K562 (cell line): ENCODE data around the gene ADAMTS2.

Source experiments
- RAD21 ChIP-seq, 2 experiments: fragments of 250-450 bp in 1 of 2; fragments of 450-650 bp in 1 of 2; sonication (Bioruptor Pico) in 1 of 2; formaldehyde crosslinking in 1 of 2; IDR thresholded peaks in 1 of 2; conservative IDR thresholded peaks in 1 of 2; 2 replicates each; pipeline versions ENCODE4 v1.4.0 to v1.8.0; 2020 to 2022; ENCODE audit warnings: mild to moderate bottlenecking in 2 of 2, moderate library complexity in 1 of 2
- SP2 ChIP-seq: IDR thresholded peaks from 2 replicates; pipeline ENCODE4 v1.6.1; 2011; ENCODE audit warnings: mild to moderate bottlenecking, low read depth, low read length, moderate library complexity; ENCODE audit not compliant: poor library complexity, severe bottlenecking; ENCODE audit errors: extremely low read depth
- TEAD4 ChIP-seq, 2 experiments: sonication (generic) in 1 of 2; formaldehyde crosslinking in 1 of 2; IDR thresholded peaks; 2 replicates each; pipeline versions ENCODE4 v1.6.1 to v1.8.0; 2012 to 2022; ENCODE audit warnings: borderline replicate concordance in 1 of 2, inconsistent platforms in 1 of 2, low read length in 1 of 2, mild to moderate bottlenecking in 1 of 2, missing genetic modification reagents in 1 of 2
- ZFP30 ChIP-seq: fragments of 250-450 bp; sonication (Bioruptor Pico); IDR thresholded peaks from 2 replicates; pipeline ENCODE4 v1.8.0; 2022; ENCODE audit warnings: moderate library complexity, mild to moderate bottlenecking, inconsistent platforms, borderline replicate concordance
- TF ChIP-seq, protein P1 (sequence below), 2 experiments: IDR thresholded peaks; 2 replicates each; pipeline ENCODE4 v1.6.1; 2012; ENCODE audit warnings: improper control_type of control experiment in 2 of 2, low read depth in 2 of 2, low read length in 2 of 2, borderline replicate concordance in 1 of 2
- TF ChIP-seq, protein P2 (sequence below): sonication (generic); formaldehyde crosslinking; IDR thresholded peaks from 2 replicates; pipeline ENCODE4 v1.8.1; 2023; ENCODE audit warnings: mild to moderate bottlenecking, missing genetic modification reagents

DNA sequence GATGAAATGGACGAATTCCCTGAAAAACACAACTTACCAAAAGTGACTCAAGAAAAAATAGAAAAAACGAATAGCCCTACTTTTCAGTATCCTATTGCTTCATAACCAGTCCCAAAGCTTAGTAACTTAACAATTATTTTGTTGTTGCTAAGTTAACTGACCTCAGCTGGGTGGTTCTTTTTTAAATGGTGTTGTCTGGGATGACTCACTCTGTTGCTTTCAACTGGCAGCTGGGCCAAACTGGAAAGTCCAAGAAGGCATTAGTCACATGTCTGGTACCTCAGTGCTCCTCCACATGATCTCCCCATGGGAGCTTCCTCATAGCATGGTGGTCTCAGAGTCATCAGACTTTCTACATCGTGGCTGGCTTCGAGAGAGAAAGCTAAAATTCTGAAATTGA lies 47.8 kb upstream of the ADAMTS2 start:
- TF ChIP-seq SP2 (no peak), ZFP30 (CRISPR knock-in tag) (no peak), TEAD4 (IDR thresholded peaks at IDR 0.05; ENCODE audit: low read length) (no peak), TEAD4 (CRISPR knock-in tag; IDR thresholded peaks at IDR 0.05; ENCODE audit: borderline replicate concordance) (no peak), RAD21 (CRISPR knock-in tag; conservative IDR thresholded peaks at IDR 0.05 in 1 of 2, IDR thresholded peaks at IDR 0.05 in 1 of 2) (no peak)
- TF ChIP-seq, protein P1, sequence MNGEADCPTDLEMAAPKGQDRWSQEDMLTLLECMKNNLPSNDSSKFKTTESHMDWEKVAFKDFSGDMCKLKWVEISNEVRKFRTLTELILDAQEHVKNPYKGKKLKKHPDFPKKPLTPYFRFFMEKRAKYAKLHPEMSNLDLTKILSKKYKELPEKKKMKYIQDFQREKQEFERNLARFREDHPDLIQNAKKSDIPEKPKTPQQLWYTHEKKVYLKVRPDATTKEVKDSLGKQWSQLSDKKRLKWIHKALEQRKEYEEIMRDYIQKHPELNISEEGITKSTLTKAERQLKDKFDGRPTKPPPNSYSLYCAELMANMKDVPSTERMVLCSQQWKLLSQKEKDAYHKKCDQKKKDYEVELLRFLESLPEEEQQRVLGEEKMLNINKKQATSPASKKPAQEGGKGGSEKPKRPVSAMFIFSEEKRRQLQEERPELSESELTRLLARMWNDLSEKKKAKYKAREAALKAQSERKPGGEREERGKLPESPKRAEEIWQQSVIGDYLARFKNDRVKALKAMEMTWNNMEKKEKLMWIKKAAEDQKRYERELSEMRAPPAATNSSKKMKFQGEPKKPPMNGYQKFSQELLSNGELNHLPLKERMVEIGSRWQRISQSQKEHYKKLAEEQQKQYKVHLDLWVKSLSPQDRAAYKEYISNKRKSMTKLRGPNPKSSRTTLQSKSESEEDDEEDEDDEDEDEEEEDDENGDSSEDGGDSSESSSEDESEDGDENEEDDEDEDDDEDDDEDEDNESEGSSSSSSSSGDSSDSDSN (IDR thresholded peaks at IDR 0.05; ENCODE audit: borderline replicate concordance in 1 of 2, low read depth in 2 of 2, low read length in 2 of 2), result no peak
- TF ChIP-seq, protein P2, sequence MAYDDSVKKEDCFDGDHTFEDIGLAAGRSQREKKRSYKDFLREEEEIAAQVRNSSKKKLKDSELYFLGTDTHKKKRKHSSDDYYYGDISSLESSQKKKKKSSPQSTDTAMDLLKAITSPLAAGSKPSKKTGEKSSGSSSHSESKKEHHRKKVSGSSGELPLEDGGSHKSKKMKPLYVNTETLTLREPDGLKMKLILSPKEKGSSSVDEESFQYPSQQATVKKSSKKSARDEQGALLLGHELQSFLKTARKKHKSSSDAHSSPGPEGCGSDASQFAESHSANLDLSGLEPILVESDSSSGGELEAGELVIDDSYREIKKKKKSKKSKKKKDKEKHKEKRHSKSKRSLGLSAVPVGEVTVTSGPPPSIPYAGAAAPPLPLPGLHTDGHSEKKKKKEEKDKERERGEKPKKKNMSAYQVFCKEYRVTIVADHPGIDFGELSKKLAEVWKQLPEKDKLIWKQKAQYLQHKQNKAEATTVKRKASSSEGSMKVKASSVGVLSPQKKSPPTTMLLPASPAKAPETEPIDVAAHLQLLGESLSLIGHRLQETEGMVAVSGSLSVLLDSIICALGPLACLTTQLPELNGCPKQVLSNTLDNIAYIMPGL, result no peak
